Cardiac fibroblast (primary cell): Measurements from ENCODE around the gene CSTPP1.

Experiments used
- DNase-seq, 2 donors: peaks; one replicate each; pipeline versions ENCODE4 v3.0.0 to v3.0.0-alpha.2; 2010; ENCODE audit warnings: low read depth in 2 of 2
- H3K4me3 ChIP-seq, 2 donors: replicated peaks in 1 of 2; 1 replicate in 1 of 2; 2 replicates in 1 of 2; pipeline ENCODE4 v1.5.1; 2011; ENCODE audit warnings: low read depth in 2 of 2, low read length in 2 of 2, mild to moderate bottlenecking in 2 of 2, moderate library complexity in 1 of 2
- CTCF ChIP-seq: IDR thresholded peaks from one replicate; pipeline ENCODE4 v1.5.1; 2011; ENCODE audit warnings: low read depth, mild to moderate bottlenecking, low read length, inconsistent platforms

Gene CSTPP1

GRCh38 chr11:46892838-46893237 lies 43.7 kb upstream of the CSTPP1 start:
- no peak for DNase-seq
- no peak for TF ChIP-seq CTCF
- no peak overlapping the region for H3K4me3 ChIP-seq

GRCh38 chr11:46894506-46894905 lies 42.1 kb upstream of the CSTPP1 start:
- no peak overlapping the region for H3K4me3 ChIP-seq
- no peak for TF ChIP-seq CTCF
- no peak for DNase-seq

- no peak for DNase-seq
- no peak overlapping the region for H3K4me3 ChIP-seq
- TF ChIP-seq CTCF = no peak
Measured at GRCh38 chr11:46894961-46895360, 41.6 kb upstream of the CSTPP1 start.

- DNase-seq = peak in 1 of 2 donors; percentile 35
- H3K4me3 ChIP-seq = no peak overlapping the region
- TF ChIP-seq CTCF = no peak
Measured at GRCh38 chr11:46895821-46896220, 40.7 kb upstream of the CSTPP1 start.

GRCh38 chr11:46896719-46897406 lies 39.7 kb upstream of the CSTPP1 start:
- peak; percentile 39 for TF ChIP-seq CTCF
- H3K4me3 ChIP-seq = no peak overlapping the region
- peak; percentile 44 to 67 for DNase-seq

GRCh38 chr11:46898396-46899095 lies 38.0 kb upstream of the CSTPP1 start:
- no peak for DNase-seq
- no peak for TF ChIP-seq CTCF
- no peak overlapping the region for H3K4me3 ChIP-seq
